GM12801 (cell line): ENCODE data around the gene KRTAP5-6.

Source experiments
- TF ChIP-seq, protein P1 (sequence below): IDR thresholded peaks from one replicate; pipeline ENCODE4 v1.5.1; 2011; ENCODE audit warnings: control low read depth; ENCODE audit not compliant: insufficient read length; ENCODE audit errors: extremely low read depth

The KRTAP5-6 gene

GRCh38 chr11:1733009-1733715, 36.2 kb downstream of the KRTAP5-6 start:
- TF ChIP-seq, protein P1, sequence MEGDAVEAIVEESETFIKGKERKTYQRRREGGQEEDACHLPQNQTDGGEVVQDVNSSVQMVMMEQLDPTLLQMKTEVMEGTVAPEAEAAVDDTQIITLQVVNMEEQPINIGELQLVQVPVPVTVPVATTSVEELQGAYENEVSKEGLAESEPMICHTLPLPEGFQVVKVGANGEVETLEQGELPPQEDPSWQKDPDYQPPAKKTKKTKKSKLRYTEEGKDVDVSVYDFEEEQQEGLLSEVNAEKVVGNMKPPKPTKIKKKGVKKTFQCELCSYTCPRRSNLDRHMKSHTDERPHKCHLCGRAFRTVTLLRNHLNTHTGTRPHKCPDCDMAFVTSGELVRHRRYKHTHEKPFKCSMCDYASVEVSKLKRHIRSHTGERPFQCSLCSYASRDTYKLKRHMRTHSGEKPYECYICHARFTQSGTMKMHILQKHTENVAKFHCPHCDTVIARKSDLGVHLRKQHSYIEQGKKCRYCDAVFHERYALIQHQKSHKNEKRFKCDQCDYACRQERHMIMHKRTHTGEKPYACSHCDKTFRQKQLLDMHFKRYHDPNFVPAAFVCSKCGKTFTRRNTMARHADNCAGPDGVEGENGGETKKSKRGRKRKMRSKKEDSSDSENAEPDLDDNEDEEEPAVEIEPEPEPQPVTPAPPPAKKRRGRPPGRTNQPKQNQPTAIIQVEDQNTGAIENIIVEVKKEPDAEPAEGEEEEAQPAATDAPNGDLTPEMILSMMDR: no peak

- TF ChIP-seq, protein P1: no peak
These were observed 37.0 kb downstream of the KRTAP5-6 start for GRCh38 chr11:1733716-1734640.

- TF ChIP-seq, protein P1: no peak
These were observed 37.7 kb downstream of the KRTAP5-6 start for GRCh38 chr11:1734641-1735081.

GRCh38 chr11:1735271-1735670, 38.3 kb downstream of the KRTAP5-6 start:
- TF ChIP-seq, protein P1: no peak

- TF ChIP-seq, protein P1: no peak
These were observed 39.5 kb downstream of the KRTAP5-6 start for GRCh38 chr11:1736447-1736992.

- TF ChIP-seq, protein P1: no peak
These were observed 40.2 kb downstream of the KRTAP5-6 start for GRCh38 chr11:1737080-1737757.

DNA sequence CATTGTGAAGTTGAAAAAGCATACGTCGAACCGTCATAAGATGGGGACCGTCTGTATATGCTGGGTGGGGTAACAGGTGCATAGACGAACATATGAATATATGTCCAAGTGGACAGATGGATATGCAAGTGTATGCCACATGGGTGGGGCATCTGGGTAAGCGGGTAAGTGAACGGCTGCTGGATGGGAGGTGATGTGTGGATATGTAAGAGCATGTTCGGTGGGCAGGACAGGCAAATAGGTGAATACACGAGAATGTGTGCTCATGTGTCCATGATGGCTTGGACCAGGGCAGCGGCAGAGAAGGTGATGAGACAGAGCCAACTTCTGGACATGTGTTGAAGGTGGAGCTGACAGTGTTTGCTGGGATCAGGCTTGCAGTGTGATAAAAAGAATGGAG, 41.4 kb downstream of the KRTAP5-6 start:
- TF ChIP-seq, protein P1: no peak
